Esophagus squamous epithelium (tissue), 5 donors: Measurements from ENCODE around the gene LHX4. TPM values are rescaled to one million over a fixed set of nuclear protein-coding genes. Genes with fewer than 3 reads are reported as not detected.
A peak's percentile ranks its signal among the peaks of the same experiment; 100 is the strongest.

Source experiments
- DNase-seq: peaks from one replicate; lab custom pipeline; 2025; lab: John Stamatoyannopoulos, UW
- H3K27ac ChIP-seq, 4 donors: fragments of 200-600 bp; sonication (generic); one replicate each; pipeline ENCODE4 v1.5.1; 2016 to 2019; ENCODE audit warnings: mild to moderate bottlenecking in 1 of 4
- H3K27me3 ChIP-seq, 4 donors: fragments of 200-600 bp; sonication (generic); 1 replicate in 3 of 4; 2 replicates in 1 of 4; pipeline versions ENCODE4 v1.5.1 to v1.6.0; 2017 to 2021; ENCODE audit warnings: antibody characterized with exemption in 1 of 4
- H3K36me3 ChIP-seq, 3 donors: fragments of 200-600 bp; sonication (generic); one replicate each; pipeline ENCODE4 v1.5.1; 2016 to 2019
- H3K4me1 ChIP-seq, 3 donors: fragments of 200-600 bp; sonication (generic); one replicate each; pipeline ENCODE4 v1.5.1; 2017 to 2019
- H3K4me3 ChIP-seq, 4 donors: fragments of 200-600 bp; sonication (generic); 1 replicate in 3 of 4; 2 replicates in 1 of 4; pipeline ENCODE4 v1.5.1; 2016 to 2019; ENCODE audit warnings: mild to moderate bottlenecking in 2 of 4, moderate library complexity in 1 of 4
- H3K9me3 ChIP-seq, 3 donors: fragments of 200-600 bp; sonication (generic); one replicate each; pipeline ENCODE4 v1.5.1; 2016 to 2019
- CTCF ChIP-seq, 6 experiments: fragments of 450-650 bp in 4 of 6; fragments of 200-600 bp in 2 of 6; sonication (generic) in 2 of 6; IDR thresholded peaks; one replicate each; pipeline ENCODE4 v1.5.1; 2016 to 2019; ENCODE audit warnings: antibody characterized with exemption in 6 of 6, mild to moderate bottlenecking in 4 of 6, moderate library complexity in 4 of 6
- POLR2A ChIP-seq, 4 donors: fragments of 450-650 bp; IDR thresholded peaks; one replicate each; pipeline ENCODE4 v1.6.1; 2017; ENCODE audit warnings: antibody characterized with exemption in 4 of 4, mild to moderate bottlenecking in 4 of 4, moderate library complexity in 3 of 4
- WGBS, 2 donors: methylation state at CpG; one replicate each; pipeline ENCODE4 v1.1.5; 2018; 5-methylcytosine and 5-hydroxymethylcytosine counted together
- intact Hi-C: fragments of 100-400 bp; cut with DNase I; formaldehyde crosslinking; loops from one replicate; pipeline ENCODE4 v1.15.0; 2022
- total RNA-seq, 4 donors: library from RNA; depleted of rRNA; stranded (reverse); fragments of >200 nt; gene quantifications; one replicate each; pipeline ENCODE4 v1.1.0, GENCODE V29; 2016
- donor health status: DM: yes; HTN: yes; CAD: no.

The LHX4 gene
- total RNA-seq, 4 donors from 2014 or later, result 0.18 to 0.38 TPM; not detected in 2

- no peak for TF ChIP-seq POLR2A (IDR thresholded peaks at IDR 0.05)
- no peak for TF ChIP-seq CTCF (IDR thresholded peaks at IDR 0.05)
- peaks cover 0 to 2% (median 0%) of the 10 kb centered on the region in 3 donors for H3K36me3 ChIP-seq
- no peak overlapping the region for H3K4me3 ChIP-seq
- no peak for DNase-seq
- peaks cover 0 to 12% (median 0%) of the 10 kb centered on the region in 4 donors for H3K27me3 ChIP-seq
- intact Hi-C loops, result no loop called here
- WGBS, 2 donors, result 77 to 87% methylated on average over 9 of the region's 9 CpGs
- H3K9me3 ChIP-seq, result no peaks in the 10 kb centered on the region
- no peak overlapping the region for H3K27ac ChIP-seq
- no peaks in the 10 kb centered on the region for H3K4me1 ChIP-seq
These were observed 38.6 kb downstream of the LHX4 start for GRCh38 chr1:180268556-180269075.

- Histone ChIP-seq H3K9me3 (no peaks in the 10 kb centered on the region), H3K4me1 (no peaks in the 10 kb centered on the region), H3K27ac (no peak overlapping the region), H3K27me3 (peaks cover 0 to under 1% (median 0%) of the 10 kb centered on the region in 4 donors), H3K36me3 (peaks cover 0 to 15% (median 0%) of the 10 kb centered on the region in 3 donors), H3K4me3 (no peak overlapping the region)
- no peak for DNase-seq
- WGBS, 2 donors, result 53 to 54% methylated on average over 13 to 14 of the region's 14 CpGs
- intact Hi-C loops, result no loop called here
- TF ChIP-seq POLR2A (IDR thresholded peaks at IDR 0.05) (no peak), CTCF (IDR thresholded peaks at IDR 0.05) (peak in 1 of 6 experiments; percentile 6)
These were observed 39.8 kb downstream of the LHX4 start for GRCh38 chr1:180269645-180270529.

GRCh38 chr1:180270530-180271271 lies 40.6 kb downstream of the LHX4 start:
- Histone ChIP-seq H3K4me3 (no peak overlapping the region), H3K4me1 (no peaks in the 10 kb centered on the region), H3K27me3 (no peaks in the 10 kb centered on the region), H3K9me3 (no peaks in the 10 kb centered on the region), H3K27ac (no peak overlapping the region), H3K36me3 (peaks cover 0 to 23% (median 0%) of the 10 kb centered on the region in 3 donors)
- intact Hi-C loops, result no loop called here
- no peak for TF ChIP-seq POLR2A (IDR thresholded peaks at IDR 0.05)
- TF ChIP-seq CTCF (IDR thresholded peaks at IDR 0.05), result no peak
- WGBS, 2 donors, result 71 to 73% methylated on average over 6 to 8 of the region's 8 CpGs
- DNase-seq, result no peak

- no peak overlapping the region for H3K27ac ChIP-seq
- no peaks in the 10 kb centered on the region for H3K4me1 ChIP-seq
- no peak overlapping the region for H3K4me3 ChIP-seq
- H3K27me3 ChIP-seq, result no peaks in the 10 kb centered on the region
- no peak for DNase-seq
- intact Hi-C loops, result no loop called here
- 70 to 72% methylated on average over 16 to 17 of the region's 23 CpGs for WGBS, 2 donors
- no peak for TF ChIP-seq CTCF (IDR thresholded peaks at IDR 0.05)
- TF ChIP-seq POLR2A (IDR thresholded peaks at IDR 0.05), result no peak
- peaks cover 0 to 29% (median 0%) of the 10 kb centered on the region in 3 donors for H3K36me3 ChIP-seq
- H3K9me3 ChIP-seq, result no peaks in the 10 kb centered on the region
These were observed 41.5 kb downstream of the LHX4 start for GRCh38 chr1:180271272-180272255.
